K562 (cell line): ENCODE results near the gene ZNF200. TPM values are rescaled to one million over a fixed set of nuclear protein-coding genes. Genes with fewer than 3 reads are reported as not detected.
A peak's percentile ranks its signal among the peaks of the same experiment; 100 is the strongest.

ENCODE experiments used
- ATAC-seq: fragments of 200-7000 bp; cut with Tn5 transposase; 3 replicates; pipeline ENCODE4 v1.9.1; 2020; ENCODE audit warnings: moderate library complexity
- BruUV-seq: library from RNA; stranded (reverse); fragments of 400-500 nt; replicated peaks from 2 replicates; lab custom pipeline; 2021; lab: Mats Ljungman, UMichigan
- CTCF ChIA-PET: fragments of 300-600 bp; formaldehyde crosslinking; extraction: SDS; loops from one replicate; lab custom pipeline; 2021; ENCODE audit warnings: low intra/inter-chr PET ratio; lab: Yijun Ruan, JAX
- POLR2A ChIA-PET: fragments of 300-600, 350-650 bp; sonication (Branson Sonifier 250); formaldehyde crosslinking; extraction: SDS; loops from one replicate; lab custom pipeline; 2021; ENCODE audit warnings: antibody characterized with exemption, inconsistent platforms; lab: Yijun Ruan, JAX
- DNase-seq, 4 experiments: peaks; one replicate each; pipeline versions ENCODE4 v3.0.0 to v3.0.0-alpha.2; 2011 to 2018; ENCODE audit warnings: low spot score in 3 of 4, mixed read lengths in 3 of 4; ENCODE audit errors: extremely low read depth in 1 of 4
- FAIRE-seq: peaks from 2 replicates; lab custom pipeline; 2011; peaks lifted over from hg19 to GRCh38; lab: Jason Lieb, UNC
- H2AFZ ChIP-seq: 2 replicates; pipeline ENCODE4 v1.6.0; 2011; ENCODE audit warnings: low read depth, low read length, control low read depth, inconsistent platforms
- H3K27ac ChIP-seq: fragments of 200-600 bp; 3 replicates; pipeline ENCODE4 v1.8.0; 2011; ENCODE audit warnings: low read depth, mild to moderate bottlenecking, control low read depth, inconsistent platforms, low read length, moderate library complexity, mixed read lengths; ENCODE audit errors: extremely low read depth
- H3K27me3 ChIP-seq, 2 experiments: fragments of 300-600 bp in 1 of 2; 2 replicates in 1 of 2; 3 replicates in 1 of 2; pipeline versions ENCODE4 v1.6.0 to v1.8.0; 2011; ENCODE audit warnings: inconsistent platforms in 2 of 2, low read length in 2 of 2, mild to moderate bottlenecking in 1 of 2, mixed read lengths in 1 of 2, moderate library complexity in 1 of 2; ENCODE audit not compliant: control insufficient read depth in 2 of 2, insufficient read depth in 2 of 2
- H3K36me3 ChIP-seq: fragments of 300-600 bp; 3 replicates; pipeline ENCODE4 v1.8.0; 2011; ENCODE audit warnings: mild to moderate bottlenecking, low read length, inconsistent platforms; ENCODE audit not compliant: control insufficient read depth, insufficient read depth
- H3K4me1 ChIP-seq, 2 experiments: fragments of 200-600 bp in 1 of 2; replicated peaks in 1 of 2; 2 replicates in 1 of 2; 3 replicates in 1 of 2; pipeline versions ENCODE4 v1.5.1 to v1.8.0; 2011; ENCODE audit warnings: inconsistent platforms in 2 of 2, low read length in 2 of 2, mild to moderate bottlenecking in 1 of 2, mixed read lengths in 1 of 2, moderate library complexity in 1 of 2; ENCODE audit not compliant: control insufficient read depth in 2 of 2, insufficient read depth in 2 of 2
- H3K4me2 ChIP-seq: 2 replicates; pipeline ENCODE4 v1.6.1; 2011; ENCODE audit warnings: low read length, control low read depth, inconsistent platforms, mixed read lengths; ENCODE audit not compliant: insufficient read depth
- H3K4me3 ChIP-seq: fragments of 200-600 bp; sonication (generic), shearing (Covaris generic); 2 replicates; pipeline ENCODE4 v1.5.1; 2016; ENCODE audit warnings: control low read depth, inconsistent platforms
- H3K79me2 ChIP-seq: fragments of 200-600 bp; 3 replicates; pipeline ENCODE4 v1.8.0; 2011; ENCODE audit warnings: low read length, inconsistent platforms; ENCODE audit not compliant: control insufficient read depth, insufficient read depth
- H3K9ac ChIP-seq, 2 experiments: 2 replicates each; pipeline versions ENCODE4 v1.6.0 to v1.6.1; 2011; ENCODE audit warnings: low read depth in 2 of 2, low read length in 2 of 2, control low read depth in 1 of 2, inconsistent platforms in 1 of 2, mild to moderate bottlenecking in 1 of 2, mixed read lengths in 1 of 2; ENCODE audit not compliant: insufficient read depth in 1 of 2
- H3K9me1 ChIP-seq: one replicate; pipeline ENCODE4 v1.6.0; 2011; ENCODE audit warnings: inconsistent platforms, mild to moderate bottlenecking, low read length, moderate library complexity; ENCODE audit not compliant: control insufficient read depth, insufficient read depth
- H3K9me3 ChIP-seq: replicated peaks from 2 replicates; pipeline ENCODE4 v1.5.1; 2011; ENCODE audit warnings: low read depth, low read length, inconsistent platforms; ENCODE audit not compliant: control insufficient read depth, insufficient read depth
- H4K20me1 ChIP-seq: replicated peaks from 2 replicates; pipeline ENCODE4 v1.6.1; 2011; ENCODE audit warnings: low read length, inconsistent platforms, mixed read lengths; ENCODE audit not compliant: control insufficient read depth, insufficient read depth
- CEBPG ChIP-seq, 3 experiments: fragments of 200-800 bp in 1 of 3; sonication (Bioruptor generic) in 1 of 3; sonication (generic) in 1 of 3; formaldehyde crosslinking in 1 of 3; IDR thresholded peaks in 2 of 3; conservative IDR thresholded peaks in 1 of 3; 2 replicates each; pipeline versions ENCODE4 v1.6.1 to v1.8.0; 2016 to 2022; ENCODE audit warnings: missing compliant biosample characterization in 2 of 3, missing genetic modification characterization in 2 of 3, mild to moderate bottlenecking in 1 of 3, missing genetic modification reagents in 1 of 3
- GABPA ChIP-seq: fragments of 200-800 bp; sonication (Bioruptor generic); conservative IDR thresholded peaks from 2 replicates; pipeline ENCODE4 v1.6.1; 2016; ENCODE audit warnings: low read depth, missing genetic modification characterization, missing compliant biosample characterization
- MCM3 ChIP-seq: fragments of 450-650 bp; IDR thresholded peaks from 2 replicates; pipeline ENCODE4 v1.6.1; 2016
- MECOM ChIP-seq: fragments of 250-450 bp; sonication (Bioruptor Pico); IDR thresholded peaks from 2 replicates; pipeline ENCODE4 v1.8.0; 2022; ENCODE audit warnings: inconsistent platforms
- POLR2A ChIP-seq: fragments of 450-650 bp; conservative IDR thresholded peaks from 2 replicates; pipeline ENCODE4 v1.6.1; 2016
- RCOR1 ChIP-seq, 2 experiments: IDR thresholded peaks; 2 replicates each; pipeline ENCODE4 v1.6.1; 2012; ENCODE audit warnings: low read depth in 2 of 2, low read length in 2 of 2, borderline replicate concordance in 1 of 2, improper control_type of control experiment in 1 of 2
- SMAD4 ChIP-seq: fragments of 250-450 bp; sonication (Bioruptor Pico); conservative IDR thresholded peaks from 2 replicates; pipeline ENCODE4 v1.8.0; 2021; ENCODE audit warnings: inconsistent platforms, mild to moderate bottlenecking, moderate library complexity
- TCF3 ChIP-seq: sonication (generic); formaldehyde crosslinking; IDR thresholded peaks from 2 replicates; pipeline ENCODE4 v1.4.0; 2020; ENCODE audit warnings: mild to moderate bottlenecking, missing genetic modification reagents
- TEAD1 ChIP-seq, 2 experiments: fragments of 450-650 bp in 1 of 2; sonication (generic) in 1 of 2; formaldehyde crosslinking; IDR thresholded peaks; 2 replicates each; pipeline versions ENCODE4 v1.4.0 to v1.8.0; 2020 to 2022; ENCODE audit warnings: mild to moderate bottlenecking in 2 of 2, missing genetic modification reagents in 1 of 2
- TRIM24 ChIP-seq, 2 experiments: fragments of 450-650 bp; IDR thresholded peaks; 2 replicates each; pipeline ENCODE4 v1.6.1; 2016
- YY1 ChIP-seq, 3 experiments: IDR thresholded peaks; 2 replicates each; pipeline ENCODE4 v1.6.1; 2011; ENCODE audit warnings: low read length in 2 of 3, mild to moderate bottlenecking in 2 of 3, moderate library complexity in 2 of 3, borderline replicate concordance in 1 of 3, control low read depth in 1 of 3, low read depth in 1 of 3; ENCODE audit not compliant: insufficient read depth in 3 of 3, insufficient replicate concordance in 2 of 3, control insufficient read depth in 1 of 3, insufficient read length in 1 of 3; ENCODE audit errors: extremely low read depth in 1 of 3
- ZNF263 ChIP-seq: sonication (generic); formaldehyde crosslinking; IDR thresholded peaks from 2 replicates; pipeline ENCODE4 v1.8.0; 2022; ENCODE audit warnings: mild to moderate bottlenecking, missing genetic modification reagents, borderline replicate concordance
- ZNF408 ChIP-seq: fragments of 250-450 bp; sonication (Bioruptor Pico); IDR thresholded peaks from 2 replicates; pipeline ENCODE4 v1.4.0; 2020; ENCODE audit warnings: low read depth, mild to moderate bottlenecking, moderate library complexity
- ZSCAN29 ChIP-seq: fragments of 450-650 bp; IDR thresholded peaks from 2 replicates; pipeline ENCODE4 v1.6.1; 2017
- WGBS: fragments of 100-300 bp; shearing (Covaris generic); methylation state at CpG from one replicate; pipeline ENCODE4 v1.1.6; 2016; ENCODE audit warnings: low coverage, mixed read lengths; ENCODE audit not compliant: insufficient coverage; ENCODE audit errors: missing lambda C conversion rate; 5-methylcytosine and 5-hydroxymethylcytosine counted together
- in situ Hi-C: fragments of 300-500 bp; cut with MboI; formaldehyde crosslinking; loops from 4 replicates; pipeline ENCODE4 v1.15.0; 2018; ENCODE audit warnings: inconsistent platforms, mixed read lengths
- intact Hi-C: fragments of 100-400 bp; cut with micrococcal nuclease; formaldehyde crosslinking; loops from 2 replicates; pipeline ENCODE4 v1.14.2; 2022
- polyA plus RNA-seq, 8 experiments: library from polyadenylated mRNA; depleted of rRNA in 4 of 8; stranded (reverse) in 5 of 8; unstranded in 3 of 8; fragments of >200 nt; fragmentation: Nextera tagmentation in 2 of 8; fragmentation: Illumina TruSeq in 1 of 8; extraction: Ambion mirVana in 2 of 8; extraction: Trizol in 1 of 8; gene quantifications; 2 replicates each; pipeline versions ENCODE4 v1.2.1 to v1.2.3, GENCODE V29; 2011 to 2014; ENCODE audit warnings: inconsistent platforms in 1 of 8, missing spikeins in 1 of 8
- total RNA-seq, 7 experiments: library from RNA; depleted of rRNA in 6 of 7; stranded (reverse); fragments of >200 nt in 6 of 7; fragmentation: Illumina TruSeq in 2 of 7; extraction: Trizol in 2 of 7; gene quantifications; 2 replicates each; pipeline versions ENCODE4 v1.2.1 to v1.2.3, GENCODE V29; 2011 to 2021; ENCODE audit warnings: low replicate concordance in 1 of 7
- TF ChIP-seq, protein P1 (sequence below): sonication (generic); formaldehyde crosslinking; IDR thresholded peaks from 2 replicates; pipeline ENCODE4 v1.8.0; 2022; ENCODE audit warnings: missing genetic modification reagents, mild to moderate bottlenecking, borderline replicate concordance
- TF ChIP-seq, protein P2 (sequence below), 3 experiments: fragments of 200-800 bp in 1 of 3; sonication (Bioruptor generic) in 1 of 3; sonication (generic) in 1 of 3; formaldehyde crosslinking in 1 of 3; IDR thresholded peaks; 2 replicates each; pipeline versions ENCODE4 v1.6.1 to v1.8.0; 2016 to 2022; ENCODE audit warnings: mild to moderate bottlenecking in 2 of 3, missing compliant biosample characterization in 2 of 3, missing genetic modification characterization in 2 of 3, missing genetic modification reagents in 1 of 3

The ZNF200 gene
- total and polyA plus RNA-seq, 9 of the 15 experiments (the other 6 are each of a cell fraction or from before 2014, with no cell fraction given): 4.8 to 14.5 (median 9.2) TPM

DNA sequence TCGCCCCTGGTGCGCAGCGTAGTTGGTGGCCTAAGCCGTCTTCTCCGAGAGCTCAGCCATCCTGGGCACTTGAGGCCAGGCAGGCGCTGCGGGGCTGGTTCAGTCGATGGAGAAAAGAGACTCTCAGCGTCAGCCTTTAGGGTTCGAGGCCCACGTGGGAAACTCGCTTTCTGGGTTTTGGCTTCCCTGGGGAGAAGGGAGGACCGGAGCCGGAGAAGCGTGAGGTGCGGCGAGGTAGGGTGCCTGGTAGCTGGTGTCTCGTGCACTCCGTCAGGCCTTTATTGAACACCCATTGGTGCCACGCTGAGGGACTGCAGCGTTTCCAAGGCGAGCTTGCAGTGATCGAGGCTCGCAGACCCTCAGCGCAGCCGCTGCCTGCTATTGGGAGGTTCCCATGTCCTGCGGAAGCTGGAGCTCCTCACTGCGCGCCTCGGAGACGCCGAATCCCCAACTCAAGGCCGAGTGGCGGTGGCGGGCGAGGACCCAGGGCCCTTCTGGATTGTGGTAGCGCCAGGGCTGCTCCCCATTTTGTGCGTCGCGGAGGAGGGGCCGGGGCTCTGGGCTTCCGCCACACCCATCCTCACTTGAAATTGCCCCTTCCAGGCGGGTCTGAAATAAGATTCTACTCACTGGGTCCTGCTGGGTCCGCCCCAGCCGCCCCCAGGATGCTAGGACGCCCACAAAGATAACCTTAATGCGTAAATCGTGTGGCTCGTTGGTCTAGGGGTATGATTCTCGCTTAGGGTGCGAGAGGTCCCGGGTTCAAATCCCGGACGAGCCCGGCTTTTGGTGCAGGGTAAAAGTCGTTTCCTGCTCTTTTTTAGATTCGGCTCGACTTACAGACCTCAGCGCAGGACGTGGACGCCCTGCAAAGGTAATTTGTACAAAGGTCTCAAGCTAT lies 45.8 kb downstream of the ZNF200 start:
- DNase-seq (peak; percentile 74 to 85 (median 77)), FAIRE-seq (peak; percentile 73), ATAC-seq (peak; percentile 67)
- H3K36me3 ChIP-seq: no peaks in the 10 kb centered on the region
- H4K20me1 ChIP-seq: no peaks in the 10 kb centered on the region
- H3K9ac ChIP-seq: peak overlapping the region; percentile 63 to 95
- BruUV-seq: no TSS peak
- H3K4me3 ChIP-seq: peak overlapping the region; percentile 55
- WGBS: under 1% methylated on average over 56 of the region's 61 CpGs
- H3K79me2 ChIP-seq: no peaks in the 10 kb centered on the region
- H3K27ac ChIP-seq: peak overlapping the region; percentile 70; the same call in 2 of the 3 replicates
- H3K27me3 ChIP-seq: no peaks in the 10 kb centered on the region
- intact Hi-C loops: loop anchor here (1.0 to 10.0 kb wide), 3 partner anchors 37 to 316 kb away; partner anchors contain the start of gene CLUAP1
- H3K9me1 ChIP-seq: no peaks in the 10 kb centered on the region
- H2AFZ ChIP-seq: peak overlapping the region; percentile 98
- H3K4me2 ChIP-seq: peak overlapping the region; percentile 99
- H3K4me1 ChIP-seq: peaks cover 23 to 55% of the 10 kb centered on the region in 2 experiments
- H3K9me3 ChIP-seq: no peaks in the 10 kb centered on the region
- ChIA-PET CTCF (no interaction called here), POLR2A (interaction anchor here (0.6 to 1.2 kb wide), 5 partner anchors 12 to 349 kb away, joined by 3 to 5 read pairs (median 3); no protein-coding TSS in a partner anchor)
- in situ Hi-C loops: no loop called here
- peak; percentile 83 for TF ChIP-seq ZSCAN29
- TF ChIP-seq MECOM (CRISPR knock-in tag): no peak
- TF ChIP-seq TRIM24 (IDR thresholded peaks at IDR 0.05): no peak
- no peak for TF ChIP-seq GABPA (tag)
- TF ChIP-seq MCM3: no peak
- TF ChIP-seq ZNF408 (CRISPR knock-in tag): no peak
- TF ChIP-seq, protein P1, sequence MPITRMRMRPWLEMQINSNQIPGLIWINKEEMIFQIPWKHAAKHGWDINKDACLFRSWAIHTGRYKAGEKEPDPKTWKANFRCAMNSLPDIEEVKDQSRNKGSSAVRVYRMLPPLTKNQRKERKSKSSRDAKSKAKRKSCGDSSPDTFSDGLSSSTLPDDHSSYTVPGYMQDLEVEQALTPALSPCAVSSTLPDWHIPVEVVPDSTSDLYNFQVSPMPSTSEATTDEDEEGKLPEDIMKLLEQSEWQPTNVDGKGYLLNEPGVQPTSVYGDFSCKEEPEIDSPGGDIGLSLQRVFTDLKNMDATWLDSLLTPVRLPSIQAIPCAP: no peak
- TF ChIP-seq TEAD1 (CRISPR knock-in tag; IDR thresholded peaks at IDR 0.05): no peak
- peak; percentile 20; the same call in 1 of the 2 replicates for TF ChIP-seq ZNF263 (CRISPR knock-in tag)
- no peak for TF ChIP-seq TCF3 (CRISPR knock-in tag)
- peak in 1 of 3 experiments; percentile 61 for TF ChIP-seq YY1 (IDR thresholded peaks at IDR 0.05; ENCODE audit: borderline replicate concordance in 1 of 3, control insufficient read depth in 1 of 3, extremely low read depth in 1 of 3, insufficient read depth in 3 of 3, insufficient read length in 1 of 3, insufficient replicate concordance in 2 of 3, low read depth in 1 of 3, low read length in 2 of 3)
- TF ChIP-seq, protein P2, sequence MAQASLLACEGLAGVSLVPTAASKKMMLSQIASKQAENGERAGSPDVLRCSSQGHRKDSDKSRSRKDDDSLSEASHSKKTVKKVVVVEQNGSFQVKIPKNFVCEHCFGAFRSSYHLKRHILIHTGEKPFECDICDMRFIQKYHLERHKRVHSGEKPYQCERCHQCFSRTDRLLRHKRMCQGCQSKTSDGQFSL (CRISPR knock-in tag; IDR thresholded peaks at IDR 0.05): no peak
- TF ChIP-seq, protein P2 (tag; IDR thresholded peaks at IDR 0.05): no peak
- no peak for TF ChIP-seq CEBPG (CRISPR knock-in tag; IDR thresholded peaks at IDR 0.05)
- TF ChIP-seq CEBPG (tag; conservative IDR thresholded peaks at IDR 0.05 in 1 of 2, IDR thresholded peaks at IDR 0.05 in 1 of 2): no peak
- peak in 1 of 2 experiments; percentile 68; a peak in 1 of 4 replicates for TF ChIP-seq RCOR1 (IDR thresholded peaks at IDR 0.05; ENCODE audit: borderline replicate concordance in 1 of 2, low read depth in 2 of 2, low read length in 2 of 2)
- TF ChIP-seq POLR2A: peak; percentile 54
- no peak for TF ChIP-seq SMAD4 (CRISPR knock-in tag)
